HepG2 (cell line): ENCODE measurements around the gene CEL. TPM values are rescaled to one million over a fixed set of nuclear protein-coding genes. Genes with fewer than 3 reads are reported as not detected.
A peak's percentile ranks its signal among the peaks of the same experiment; 100 is the strongest.

Experiments used
- AGO1 ChIP-seq: fragments of 200-400 bp; formaldehyde crosslinking; IDR thresholded peaks from 2 replicates; pipeline ENCODE4 v1.6.1; 2017; ENCODE audit warnings: mild to moderate bottlenecking, low read depth, low read length, moderate library complexity; ENCODE audit not compliant: poor library complexity, severe bottlenecking
- ARID2 ChIP-seq: sonication (generic); formaldehyde crosslinking; IDR thresholded peaks from 2 replicates; pipeline ENCODE4 v1.8.1; 2022; ENCODE audit warnings: mild to moderate bottlenecking, missing genetic modification reagents, borderline replicate concordance
- ASH2L ChIP-seq: fragments of 300-600, 200-600 bp; sonication (generic); IDR thresholded peaks from 2 replicates; pipeline ENCODE4 v1.7.0; 2017; ENCODE audit warnings: low read depth, mild to moderate bottlenecking, moderate library complexity, mixed read lengths, low read length; ENCODE audit not compliant: insufficient read length
- ELF4 ChIP-seq: sonication (generic); formaldehyde crosslinking; IDR thresholded peaks from 2 replicates; pipeline ENCODE4 v1.5.0; 2020; ENCODE audit warnings: missing genetic modification reagents, mild to moderate bottlenecking, moderate library complexity, borderline replicate concordance
- ERF ChIP-seq: IDR thresholded peaks from 2 replicates; pipeline ENCODE4 v1.6.1; 2018; ENCODE audit warnings: missing biosample characterization, missing genetic modification reagents
- FOXC1 ChIP-seq: sonication (generic); formaldehyde crosslinking; IDR thresholded peaks from 2 replicates; pipeline ENCODE4 v1.8.0; 2022; ENCODE audit warnings: mild to moderate bottlenecking, missing genetic modification reagents, borderline replicate concordance
- IRF2 ChIP-seq: IDR thresholded peaks from 2 replicates; pipeline ENCODE4 v1.6.1; 2018; ENCODE audit warnings: missing genetic modification reagents, missing compliant biosample characterization
- KLF13 ChIP-seq: sonication (generic); formaldehyde crosslinking; IDR thresholded peaks from 2 replicates; pipeline ENCODE4 v1.4.0; 2020; ENCODE audit warnings: mild to moderate bottlenecking, missing genetic modification reagents
- NCOR1 ChIP-seq: fragments of 200-600 bp; sonication (generic); IDR thresholded peaks from 2 replicates; pipeline ENCODE4 v1.7.0; 2017; ENCODE audit warnings: antibody characterized with exemption, low read length, borderline replicate concordance
- NFIB ChIP-seq: sonication (generic); formaldehyde crosslinking; IDR thresholded peaks from 2 replicates; pipeline ENCODE4 v1.9.0; 2021; ENCODE audit warnings: missing genetic modification reagents, mild to moderate bottlenecking, borderline replicate concordance
- PHF8 ChIP-seq: sonication (generic); formaldehyde crosslinking; IDR thresholded peaks from 2 replicates; pipeline ENCODE4 v1.5.0; 2020; ENCODE audit warnings: missing genetic modification reagents
- PPARG ChIP-seq: conservative IDR thresholded peaks from 2 replicates; pipeline ENCODE4 v1.6.1; 2016; ENCODE audit warnings: missing biosample characterization, missing genetic modification reagents
- THAP9 ChIP-seq: sonication (generic); formaldehyde crosslinking; IDR thresholded peaks from 2 replicates; pipeline ENCODE4; 2020; ENCODE audit warnings: missing genetic modification reagents, mild to moderate bottlenecking, borderline replicate concordance
- ZMAT5 ChIP-seq: sonication (generic); formaldehyde crosslinking; IDR thresholded peaks from 2 replicates; pipeline ENCODE4 v1.5.0; 2020; ENCODE audit warnings: mild to moderate bottlenecking, low read depth, missing genetic modification reagents, borderline replicate concordance
- ZNF142 ChIP-seq: sonication (generic); formaldehyde crosslinking; IDR thresholded peaks from 2 replicates; pipeline ENCODE4 v1.4.0; 2020; ENCODE audit warnings: missing genetic modification reagents
- ZNF678 ChIP-seq: sonication (generic); formaldehyde crosslinking; IDR thresholded peaks from 2 replicates; pipeline ENCODE4 v1.4.0; 2020; ENCODE audit warnings: mild to moderate bottlenecking, missing genetic modification reagents
- ZNF75D ChIP-seq: sonication (generic); formaldehyde crosslinking; IDR thresholded peaks from 2 replicates; pipeline ENCODE4 v1.8.1; 2023; ENCODE audit warnings: missing genetic modification reagents, mild to moderate bottlenecking, borderline replicate concordance
- ZNF781 ChIP-seq: sonication (generic); formaldehyde crosslinking; IDR thresholded peaks from 2 replicates; pipeline ENCODE4 v1.5.1; 2020; ENCODE audit warnings: borderline replicate concordance, mild to moderate bottlenecking, missing genetic modification reagents; ENCODE audit errors: not compliant biosample characterization
- ZNF878 ChIP-seq: sonication (generic); formaldehyde crosslinking; IDR thresholded peaks from 2 replicates; pipeline ENCODE4 v1.8.1; 2023; ENCODE audit warnings: mild to moderate bottlenecking, missing genetic modification reagents, moderate library complexity
- ZZZ3 ChIP-seq: sonication (generic); formaldehyde crosslinking; IDR thresholded peaks from 2 replicates; pipeline ENCODE4 v1.4.0; 2020; ENCODE audit warnings: missing genetic modification reagents, mild to moderate bottlenecking, borderline replicate concordance
- polyA plus RNA-seq, 8 experiments: library from polyadenylated mRNA; depleted of rRNA in 3 of 8; stranded (reverse) in 7 of 8; unstranded in 1 of 8; fragments of >200 nt; fragmentation: Illumina TruSeq in 4 of 8; extraction: Trizol in 4 of 8; gene quantifications; 2 replicates each; pipeline versions ENCODE4 v1.2.1 to v1.2.3, GENCODE V29; 2011 to 2016; ENCODE audit warnings: low read depth in 4 of 8, missing spikeins in 1 of 8, mixed read lengths in 1 of 8; ENCODE audit not compliant: insufficient read depth in 1 of 8
- total RNA-seq, 5 experiments: library from RNA; depleted of rRNA; stranded (reverse); fragments of >200 nt; fragmentation: Illumina TruSeq; extraction: Trizol; gene quantifications; 2 replicates each; pipeline ENCODE4 v1.2.3, GENCODE V29; 2016; ENCODE audit warnings: low read depth in 1 of 5

Gene CEL
- total and polyA plus RNA-seq, 2 of the 13 experiments (the other 11 are each of a cell fraction or from before 2014, with no cell fraction given) = 0.63 to 1.5 TPM

GRCh38 chr9:133030317-133031129 lies 31.3 kb upstream of the CEL start, which contains the start of gene GTF3C5 (continued):
- TF ChIP-seq ZNF142 = no peak
- TF ChIP-seq KLF13 (CRISPR knock-in tag) = no peak
- no peak for TF ChIP-seq ZNF75D (CRISPR knock-in tag)
- TF ChIP-seq PHF8 = peak; percentile 92
- TF ChIP-seq ZZZ3 (CRISPR knock-in tag) = peak; percentile 59; the same call in 1 of the 2 replicates
- TF ChIP-seq NCOR1 = peak; percentile 61; the same call in 1 of the 2 replicates
- no peak for TF ChIP-seq ELF4 (CRISPR knock-in tag)
- TF ChIP-seq ZNF781 = peak; percentile 79
- TF ChIP-seq AGO1 = peak; percentile 49
- peak; percentile 65; the same call in 1 of the 2 replicates for TF ChIP-seq THAP9 (CRISPR knock-in tag)
- no peak; the same call in 1 of the 2 replicates for TF ChIP-seq ERF (CRISPR knock-in tag)
- TF ChIP-seq NFIB (CRISPR knock-in tag) = no peak
- no peak for TF ChIP-seq FOXC1
- no peak for TF ChIP-seq ZMAT5 (CRISPR knock-in tag)
- no peak for TF ChIP-seq ARID2
- TF ChIP-seq ASH2L = peak; percentile 99
- TF ChIP-seq PPARG (CRISPR knock-in tag) = peak; percentile 86
- no peak for TF ChIP-seq ZNF878
- peak; percentile 20; the same call in 1 of the 2 replicates for TF ChIP-seq IRF2 (CRISPR knock-in tag)
- TF ChIP-seq ZNF678 (CRISPR knock-in tag) = no peak; the same call in 1 of the 2 replicates
